Measurements from ENCODE around the gene INPP5D. TPM values are rescaled to one million over a fixed set of nuclear protein-coding genes. Genes with fewer than 3 reads are reported as not detected.

INPP5D gene
- total and polyA plus RNA-seq, 2 of the 13 experiments (the other 11 are each of a cell fraction or from before 2014, with no cell fraction given) = 16.7 to 18.0 TPM

DNA sequence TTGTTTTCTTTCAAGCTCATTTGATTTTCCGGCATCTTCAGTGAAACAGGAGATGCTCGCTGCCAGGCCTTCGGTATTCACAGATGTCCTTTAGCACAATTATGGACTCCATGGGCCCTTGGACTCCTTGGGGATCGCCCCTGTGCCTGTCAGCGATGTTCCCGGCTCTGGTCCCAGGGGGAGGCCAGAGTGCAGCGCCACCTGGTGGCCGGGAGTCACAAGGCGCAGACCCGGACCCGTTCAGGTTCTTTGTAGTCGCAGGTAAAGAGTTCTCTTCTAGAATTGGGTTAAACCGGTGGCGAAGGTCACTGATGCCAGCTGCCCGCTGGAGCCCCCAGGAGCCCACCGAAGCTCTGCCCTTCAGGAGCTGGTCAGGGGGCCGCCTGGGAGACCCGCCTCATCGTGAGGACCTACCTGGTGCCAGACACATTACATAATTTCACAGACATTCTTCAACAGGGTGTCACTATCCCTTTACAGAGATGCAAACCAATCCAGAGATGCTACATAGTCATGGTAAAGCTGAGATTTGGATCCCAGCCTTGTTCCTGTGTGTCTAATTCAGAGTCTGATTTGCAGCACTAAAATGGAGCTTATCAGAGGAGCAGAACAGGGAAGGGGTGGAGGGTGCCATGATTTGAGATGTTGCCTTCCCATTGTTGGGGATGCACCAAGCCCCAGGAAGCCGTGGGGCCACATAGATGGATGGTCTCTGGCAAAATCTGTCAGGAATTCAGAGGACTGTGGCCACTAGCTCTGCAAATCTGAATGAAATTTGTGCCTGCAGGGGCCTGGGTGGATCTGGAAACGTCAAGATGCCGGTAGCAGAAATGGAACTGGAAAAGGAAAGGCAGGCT lies 6.0 kb upstream of the INPP5D start (continued):
- TF ChIP-seq ZNF781 (CRISPR knock-in tag; IDR thresholded peaks at IDR 0.05; ENCODE audit: borderline replicate concordance, not compliant biosample characterization) (no peak), ZNF232 (CRISPR knock-in tag; IDR thresholded peaks at IDR 0.05; ENCODE audit: borderline replicate concordance) (peak; percentile 21; the same call in 1 of the 2 replicates), NFIB (CRISPR knock-in tag; IDR thresholded peaks at IDR 0.05; ENCODE audit: borderline replicate concordance) (no peak), GATAD2A (CRISPR knock-in tag; IDR thresholded peaks at IDR 0.05) (peak; percentile 17; the same call in 1 of the 2 replicates), ZNF331 (CRISPR knock-in tag; IDR thresholded peaks at IDR 0.05) (peak; percentile 42; the same call in 1 of the 2 replicates), ZBTB1 (CRISPR knock-in tag; IDR thresholded peaks at IDR 0.05; ENCODE audit: borderline replicate concordance) (no peak), GABPB1 (CRISPR knock-in tag; IDR thresholded peaks at IDR 0.05) (peak; percentile 38; the same call in 1 of the 2 replicates)
- TF ChIP-seq, protein P1, sequence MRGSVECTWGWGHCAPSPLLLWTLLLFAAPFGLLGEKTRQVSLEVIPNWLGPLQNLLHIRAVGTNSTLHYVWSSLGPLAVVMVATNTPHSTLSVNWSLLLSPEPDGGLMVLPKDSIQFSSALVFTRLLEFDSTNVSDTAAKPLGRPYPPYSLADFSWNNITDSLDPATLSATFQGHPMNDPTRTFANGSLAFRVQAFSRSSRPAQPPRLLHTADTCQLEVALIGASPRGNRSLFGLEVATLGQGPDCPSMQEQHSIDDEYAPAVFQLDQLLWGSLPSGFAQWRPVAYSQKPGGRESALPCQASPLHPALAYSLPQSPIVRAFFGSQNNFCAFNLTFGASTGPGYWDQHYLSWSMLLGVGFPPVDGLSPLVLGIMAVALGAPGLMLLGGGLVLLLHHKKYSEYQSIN (CRISPR knock-in tag; IDR thresholded peaks at IDR 0.05; ENCODE audit: borderline replicate concordance) = no peak
- TF ChIP-seq, protein P2, sequence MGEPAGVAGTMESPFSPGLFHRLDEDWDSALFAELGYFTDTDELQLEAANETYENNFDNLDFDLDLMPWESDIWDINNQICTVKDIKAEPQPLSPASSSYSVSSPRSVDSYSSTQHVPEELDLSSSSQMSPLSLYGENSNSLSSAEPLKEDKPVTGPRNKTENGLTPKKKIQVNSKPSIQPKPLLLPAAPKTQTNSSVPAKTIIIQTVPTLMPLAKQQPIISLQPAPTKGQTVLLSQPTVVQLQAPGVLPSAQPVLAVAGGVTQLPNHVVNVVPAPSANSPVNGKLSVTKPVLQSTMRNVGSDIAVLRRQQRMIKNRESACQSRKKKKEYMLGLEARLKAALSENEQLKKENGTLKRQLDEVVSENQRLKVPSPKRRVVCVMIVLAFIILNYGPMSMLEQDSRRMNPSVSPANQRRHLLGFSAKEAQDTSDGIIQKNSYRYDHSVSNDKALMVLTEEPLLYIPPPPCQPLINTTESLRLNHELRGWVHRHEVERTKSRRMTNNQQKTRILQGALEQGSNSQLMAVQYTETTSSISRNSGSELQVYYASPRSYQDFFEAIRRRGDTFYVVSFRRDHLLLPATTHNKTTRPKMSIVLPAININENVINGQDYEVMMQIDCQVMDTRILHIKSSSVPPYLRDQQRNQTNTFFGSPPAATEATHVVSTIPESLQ (CRISPR knock-in tag; conservative IDR thresholded peaks at IDR 0.05) = no peak
